ENCODE data around the gene ANAPC15. TPM values are rescaled to one million over a fixed set of nuclear protein-coding genes. Genes with fewer than 3 reads are reported as not detected.

ANAPC15 gene
- total and polyA plus RNA-seq, 2 experiments from 2014 or later, result 52.1 to 117 TPM

DNA sequence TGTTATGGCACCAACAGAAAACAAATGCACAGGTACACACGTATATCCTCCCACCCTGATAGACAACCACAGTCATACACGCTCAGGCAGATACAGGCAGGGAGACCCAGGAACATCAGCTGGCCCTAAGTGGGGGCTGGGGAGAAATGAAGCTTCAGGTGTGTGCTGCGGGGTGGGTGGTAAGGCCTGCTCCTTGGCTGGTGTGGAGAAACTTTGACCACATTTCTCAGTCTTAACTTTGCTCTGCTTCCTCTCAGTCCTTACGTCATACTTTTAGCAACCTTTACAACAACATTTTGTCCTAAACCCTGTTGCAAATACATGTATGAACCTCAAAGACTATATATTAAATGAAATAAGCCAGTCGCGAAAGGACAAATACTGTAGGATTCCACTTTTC lies 6.7 kb upstream of the ANAPC15 start:
- no peaks in the 10 kb centered on the region for H3F3A ChIP-seq (replicated peaks; ENCODE audit: low read depth)
- Mint-ChIP-seq H3K4me3 (no peak overlapping the region), H3K36me3 (ENCODE audit: low read depth) (no peaks in the 10 kb centered on the region), H3K4me1 (no peaks in the 10 kb centered on the region), H3K9me3 (peaks cover 9% of the 10 kb centered on the region), H3K27me3 (ENCODE audit: insufficient read depth, low read depth, poor library complexity) (peaks cover 9% of the 10 kb centered on the region), H3K27ac (no peak overlapping the region)
- H3K27ac ChIP-seq (ENCODE audit: low read depth), result no peak overlapping the region
- no peaks in the 10 kb centered on the region for H3K4me1 ChIP-seq (ENCODE audit: insufficient read depth)
- no peaks in the 10 kb centered on the region for H4K20me1 ChIP-seq (replicated peaks; ENCODE audit: insufficient read depth)
- H3K36me3 ChIP-seq (ENCODE audit: insufficient read depth), result no peaks in the 10 kb centered on the region
- TF ChIP-seq JUNB (IDR thresholded peaks at IDR 0.05; ENCODE audit: unreplicated experiment) (no peak), EZH2phosphoT487 (IDR thresholded peaks at IDR 0.05; ENCODE audit: unreplicated experiment) (no peak), STAT1 (IDR thresholded peaks at IDR 0.05; ENCODE audit: unreplicated experiment) (no peak), EZH2 (IDR thresholded peaks at IDR 0.05; ENCODE audit: low read depth, unreplicated experiment) (no peak), POLR2AphosphoS5 (IDR thresholded peaks at IDR 0.05; ENCODE audit: low read depth) (no peak), NANOG (IDR thresholded peaks at IDR 0.05; ENCODE audit: borderline replicate concordance) (no peak), CREB1 (CRISPR knock-in tag; IDR thresholded peaks at IDR 0.05; ENCODE audit: low read depth) (no peak)
- TF ChIP-seq, protein P1, sequence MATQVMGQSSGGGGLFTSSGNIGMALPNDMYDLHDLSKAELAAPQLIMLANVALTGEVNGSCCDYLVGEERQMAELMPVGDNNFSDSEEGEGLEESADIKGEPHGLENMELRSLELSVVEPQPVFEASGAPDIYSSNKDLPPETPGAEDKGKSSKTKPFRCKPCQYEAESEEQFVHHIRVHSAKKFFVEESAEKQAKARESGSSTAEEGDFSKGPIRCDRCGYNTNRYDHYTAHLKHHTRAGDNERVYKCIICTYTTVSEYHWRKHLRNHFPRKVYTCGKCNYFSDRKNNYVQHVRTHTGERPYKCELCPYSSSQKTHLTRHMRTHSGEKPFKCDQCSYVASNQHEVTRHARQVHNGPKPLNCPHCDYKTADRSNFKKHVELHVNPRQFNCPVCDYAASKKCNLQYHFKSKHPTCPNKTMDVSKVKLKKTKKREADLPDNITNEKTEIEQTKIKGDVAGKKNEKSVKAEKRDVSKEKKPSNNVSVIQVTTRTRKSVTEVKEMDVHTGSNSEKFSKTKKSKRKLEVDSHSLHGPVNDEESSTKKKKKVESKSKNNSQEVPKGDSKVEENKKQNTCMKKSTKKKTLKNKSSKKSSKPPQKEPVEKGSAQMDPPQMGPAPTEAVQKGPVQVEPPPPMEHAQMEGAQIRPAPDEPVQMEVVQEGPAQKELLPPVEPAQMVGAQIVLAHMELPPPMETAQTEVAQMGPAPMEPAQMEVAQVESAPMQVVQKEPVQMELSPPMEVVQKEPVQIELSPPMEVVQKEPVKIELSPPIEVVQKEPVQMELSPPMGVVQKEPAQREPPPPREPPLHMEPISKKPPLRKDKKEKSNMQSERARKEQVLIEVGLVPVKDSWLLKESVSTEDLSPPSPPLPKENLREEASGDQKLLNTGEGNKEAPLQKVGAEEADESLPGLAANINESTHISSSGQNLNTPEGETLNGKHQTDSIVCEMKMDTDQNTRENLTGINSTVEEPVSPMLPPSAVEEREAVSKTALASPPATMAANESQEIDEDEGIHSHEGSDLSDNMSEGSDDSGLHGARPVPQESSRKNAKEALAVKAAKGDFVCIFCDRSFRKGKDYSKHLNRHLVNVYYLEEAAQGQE (IDR thresholded peaks at IDR 0.05; ENCODE audit: unreplicated experiment), result no peak
- TF ChIP-seq, protein P2, sequence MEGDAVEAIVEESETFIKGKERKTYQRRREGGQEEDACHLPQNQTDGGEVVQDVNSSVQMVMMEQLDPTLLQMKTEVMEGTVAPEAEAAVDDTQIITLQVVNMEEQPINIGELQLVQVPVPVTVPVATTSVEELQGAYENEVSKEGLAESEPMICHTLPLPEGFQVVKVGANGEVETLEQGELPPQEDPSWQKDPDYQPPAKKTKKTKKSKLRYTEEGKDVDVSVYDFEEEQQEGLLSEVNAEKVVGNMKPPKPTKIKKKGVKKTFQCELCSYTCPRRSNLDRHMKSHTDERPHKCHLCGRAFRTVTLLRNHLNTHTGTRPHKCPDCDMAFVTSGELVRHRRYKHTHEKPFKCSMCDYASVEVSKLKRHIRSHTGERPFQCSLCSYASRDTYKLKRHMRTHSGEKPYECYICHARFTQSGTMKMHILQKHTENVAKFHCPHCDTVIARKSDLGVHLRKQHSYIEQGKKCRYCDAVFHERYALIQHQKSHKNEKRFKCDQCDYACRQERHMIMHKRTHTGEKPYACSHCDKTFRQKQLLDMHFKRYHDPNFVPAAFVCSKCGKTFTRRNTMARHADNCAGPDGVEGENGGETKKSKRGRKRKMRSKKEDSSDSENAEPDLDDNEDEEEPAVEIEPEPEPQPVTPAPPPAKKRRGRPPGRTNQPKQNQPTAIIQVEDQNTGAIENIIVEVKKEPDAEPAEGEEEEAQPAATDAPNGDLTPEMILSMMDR (conservative IDR thresholded peaks at IDR 0.05; ENCODE audit: low read depth in 2 of 2), result no peak
- TF ChIP-seq, protein P3, sequence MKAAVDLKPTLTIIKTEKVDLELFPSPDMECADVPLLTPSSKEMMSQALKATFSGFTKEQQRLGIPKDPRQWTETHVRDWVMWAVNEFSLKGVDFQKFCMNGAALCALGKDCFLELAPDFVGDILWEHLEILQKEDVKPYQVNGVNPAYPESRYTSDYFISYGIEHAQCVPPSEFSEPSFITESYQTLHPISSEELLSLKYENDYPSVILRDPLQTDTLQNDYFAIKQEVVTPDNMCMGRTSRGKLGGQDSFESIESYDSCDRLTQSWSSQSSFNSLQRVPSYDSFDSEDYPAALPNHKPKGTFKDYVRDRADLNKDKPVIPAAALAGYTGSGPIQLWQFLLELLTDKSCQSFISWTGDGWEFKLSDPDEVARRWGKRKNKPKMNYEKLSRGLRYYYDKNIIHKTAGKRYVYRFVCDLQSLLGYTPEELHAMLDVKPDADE (IDR thresholded peaks at IDR 0.05), result no peak
- TF ChIP-seq, protein P4, sequence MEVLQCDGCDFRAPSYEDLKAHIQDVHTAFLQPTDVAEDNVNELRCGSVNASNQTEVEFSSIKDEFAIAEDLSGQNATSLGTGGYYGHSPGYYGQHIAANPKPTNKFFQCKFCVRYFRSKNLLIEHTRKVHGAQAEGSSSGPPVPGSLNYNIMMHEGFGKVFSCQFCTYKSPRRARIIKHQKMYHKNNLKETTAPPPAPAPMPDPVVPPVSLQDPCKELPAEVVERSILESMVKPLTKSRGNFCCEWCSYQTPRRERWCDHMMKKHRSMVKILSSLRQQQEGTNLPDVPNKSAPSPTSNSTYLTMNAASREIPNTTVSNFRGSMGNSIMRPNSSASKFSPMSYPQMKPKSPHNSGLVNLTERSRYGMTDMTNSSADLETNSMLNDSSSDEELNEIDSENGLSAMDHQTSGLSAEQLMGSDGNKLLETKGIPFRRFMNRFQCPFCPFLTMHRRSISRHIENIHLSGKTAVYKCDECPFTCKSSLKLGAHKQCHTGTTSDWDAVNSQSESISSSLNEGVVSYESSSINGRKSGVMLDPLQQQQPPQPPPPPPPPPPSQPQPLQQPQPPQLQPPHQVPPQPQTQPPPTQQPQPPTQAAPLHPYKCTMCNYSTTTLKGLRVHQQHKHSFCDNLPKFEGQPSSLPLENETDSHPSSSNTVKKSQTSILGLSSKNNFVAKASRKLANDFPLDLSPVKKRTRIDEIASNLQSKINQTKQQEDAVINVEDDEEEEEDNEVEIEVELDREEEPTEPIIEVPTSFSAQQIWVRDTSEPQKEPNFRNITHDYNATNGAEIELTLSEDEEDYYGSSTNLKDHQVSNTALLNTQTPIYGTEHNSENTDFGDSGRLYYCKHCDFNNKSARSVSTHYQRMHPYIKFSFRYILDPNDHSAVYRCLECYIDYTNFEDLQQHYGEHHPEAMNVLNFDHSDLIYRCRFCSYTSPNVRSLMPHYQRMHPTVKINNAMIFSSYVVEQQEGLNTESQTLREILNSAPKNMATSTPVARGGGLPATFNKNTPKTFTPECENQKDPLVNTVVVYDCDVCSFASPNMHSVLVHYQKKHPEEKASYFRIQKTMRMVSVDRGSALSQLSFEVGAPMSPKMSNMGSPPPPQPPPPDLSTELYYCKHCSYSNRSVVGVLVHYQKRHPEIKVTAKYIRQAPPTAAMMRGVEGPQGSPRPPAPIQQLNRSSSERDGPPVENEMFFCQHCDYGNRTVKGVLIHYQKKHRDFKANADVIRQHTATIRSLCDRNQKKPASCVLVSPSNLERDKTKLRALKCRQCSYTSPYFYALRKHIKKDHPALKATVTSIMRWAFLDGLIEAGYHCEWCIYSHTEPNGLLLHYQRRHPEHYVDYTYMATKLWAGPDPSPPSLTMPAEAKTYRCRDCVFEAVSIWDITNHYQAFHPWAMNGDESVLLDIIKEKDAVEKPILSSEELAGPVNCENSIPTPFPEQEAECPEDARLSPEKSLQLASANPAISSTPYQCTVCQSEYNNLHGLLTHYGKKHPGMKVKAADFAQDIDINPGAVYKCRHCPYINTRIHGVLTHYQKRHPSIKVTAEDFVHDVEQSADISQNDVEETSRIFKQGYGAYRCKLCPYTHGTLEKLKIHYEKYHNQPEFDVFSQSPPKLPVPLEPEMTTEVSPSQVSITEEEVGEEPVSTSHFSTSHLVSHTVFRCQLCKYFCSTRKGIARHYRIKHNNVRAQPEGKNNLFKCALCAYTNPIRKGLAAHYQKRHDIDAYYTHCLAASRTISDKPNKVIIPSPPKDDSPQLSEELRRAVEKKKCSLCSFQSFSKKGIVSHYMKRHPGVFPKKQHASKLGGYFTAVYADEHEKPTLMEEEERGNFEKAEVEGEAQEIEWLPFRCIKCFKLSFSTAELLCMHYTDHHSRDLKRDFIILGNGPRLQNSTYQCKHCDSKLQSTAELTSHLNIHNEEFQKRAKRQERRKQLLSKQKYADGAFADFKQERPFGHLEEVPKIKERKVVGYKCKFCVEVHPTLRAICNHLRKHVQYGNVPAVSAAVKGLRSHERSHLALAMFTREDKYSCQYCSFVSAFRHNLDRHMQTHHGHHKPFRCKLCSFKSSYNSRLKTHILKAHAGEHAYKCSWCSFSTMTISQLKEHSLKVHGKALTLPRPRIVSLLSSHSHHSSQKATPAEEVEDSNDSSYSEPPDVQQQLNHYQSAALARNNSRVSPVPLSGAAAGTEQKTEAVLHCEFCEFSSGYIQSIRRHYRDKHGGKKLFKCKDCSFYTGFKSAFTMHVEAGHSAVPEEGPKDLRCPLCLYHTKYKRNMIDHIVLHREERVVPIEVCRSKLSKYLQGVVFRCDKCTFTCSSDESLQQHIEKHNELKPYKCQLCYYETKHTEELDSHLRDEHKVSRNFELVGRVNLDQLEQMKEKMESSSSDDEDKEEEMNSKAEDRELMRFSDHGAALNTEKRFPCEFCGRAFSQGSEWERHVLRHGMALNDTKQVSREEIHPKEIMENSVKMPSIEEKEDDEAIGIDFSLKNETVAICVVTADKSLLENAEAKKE (CRISPR knock-in tag; IDR thresholded peaks at IDR 0.05), result no peak
- no peak for DNase-seq (ENCODE audit: low spot score)
- no peaks in the 10 kb centered on the region for H3K79me2 ChIP-seq (replicated peaks; ENCODE audit: insufficient read depth)
- no peak for ATAC-seq
- peaks cover 15% of the 10 kb centered on the region for H3K9me2 ChIP-seq (ENCODE audit: insufficient read depth)
- 0 out of 2 replicates have a peak overlapping the region, but pooled peaks have one; percentile 23 for H2AFZ ChIP-seq
- no peak overlapping the region for H3K4me3 ChIP-seq
- peaks cover 12% of the 10 kb centered on the region for H3K27me3 ChIP-seq (ENCODE audit: insufficient read depth)
- no peak overlapping the region for H3K4me2 ChIP-seq

All from GM23338 (cell line).